ENCODE data around the gene ATP2C2. TPM values are rescaled to one million over a fixed set of nuclear protein-coding genes. Genes with fewer than 3 reads are reported as not detected.

ATP2C2 gene
- total and polyA plus RNA-seq, 2 experiments from 2014 or later, result 2.1 TPM

DNA sequence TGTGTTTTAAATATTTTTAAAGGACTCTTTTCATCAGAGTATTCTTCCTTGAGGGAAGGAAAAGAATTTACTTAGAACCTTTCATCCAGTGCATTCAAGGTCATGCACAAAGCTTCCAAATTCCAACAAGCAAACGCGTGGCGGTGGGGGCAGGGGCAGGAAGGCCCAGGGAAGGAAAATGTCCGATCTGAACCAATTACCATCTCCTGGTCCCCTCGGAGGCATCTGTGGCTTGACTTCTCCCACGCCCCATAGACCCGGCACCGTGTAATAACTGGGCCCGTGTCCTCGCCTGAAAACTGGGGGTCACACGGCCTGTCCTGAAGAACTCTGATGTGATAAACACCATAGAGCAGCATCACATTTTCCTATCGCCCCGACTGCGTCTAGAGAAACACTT is 117.8 kb downstream of the ATP2C2 start:
- H3K27ac ChIP-seq (ENCODE audit: low read depth), result no peak overlapping the region
- no peak overlapping the region for H3K4me3 Mint-ChIP-seq
- no peak overlapping the region for H3K4me3 ChIP-seq
- no peak overlapping the region for H2AFZ ChIP-seq
- H3K4me1 Mint-ChIP-seq, result no peaks in the 10 kb centered on the region
- H3K4me2 ChIP-seq, result no peak overlapping the region
- no peak overlapping the region for H3K27ac Mint-ChIP-seq
- H3K9me2 ChIP-seq (ENCODE audit: insufficient read depth), result no peaks in the 10 kb centered on the region
- H3F3A ChIP-seq (replicated peaks; ENCODE audit: low read depth), result no peaks in the 10 kb centered on the region
- no peaks in the 10 kb centered on the region; the same call in 1 of the 2 replicates for H4K20me1 ChIP-seq (replicated peaks; ENCODE audit: insufficient read depth)
- H3K27me3 Mint-ChIP-seq (ENCODE audit: insufficient read depth, low read depth, poor library complexity), result peaks cover 4% of the 10 kb centered on the region
- H3K4me1 ChIP-seq (ENCODE audit: insufficient read depth), result no peaks in the 10 kb centered on the region
- H3K9me3 Mint-ChIP-seq, result 0 out of 3 replicates have a peak, but pooled peaks cover 3% of the 10 kb centered on the region
- TF ChIP-seq STAT1 (IDR thresholded peaks at IDR 0.05; ENCODE audit: unreplicated experiment), result no peak
- no peak for TF ChIP-seq NANOG (IDR thresholded peaks at IDR 0.05; ENCODE audit: borderline replicate concordance)
- TF ChIP-seq EZH2phosphoT487 (IDR thresholded peaks at IDR 0.05; ENCODE audit: unreplicated experiment), result no peak
- TF ChIP-seq ZNF114 (CRISPR knock-in tag; IDR thresholded peaks at IDR 0.05), result no peak
- no peak for TF ChIP-seq POLR2AphosphoS5 (IDR thresholded peaks at IDR 0.05; ENCODE audit: low read depth)
- no peak for TF ChIP-seq ZNF462 (CRISPR knock-in tag; IDR thresholded peaks at IDR 0.05)
- TF ChIP-seq, protein P1, sequence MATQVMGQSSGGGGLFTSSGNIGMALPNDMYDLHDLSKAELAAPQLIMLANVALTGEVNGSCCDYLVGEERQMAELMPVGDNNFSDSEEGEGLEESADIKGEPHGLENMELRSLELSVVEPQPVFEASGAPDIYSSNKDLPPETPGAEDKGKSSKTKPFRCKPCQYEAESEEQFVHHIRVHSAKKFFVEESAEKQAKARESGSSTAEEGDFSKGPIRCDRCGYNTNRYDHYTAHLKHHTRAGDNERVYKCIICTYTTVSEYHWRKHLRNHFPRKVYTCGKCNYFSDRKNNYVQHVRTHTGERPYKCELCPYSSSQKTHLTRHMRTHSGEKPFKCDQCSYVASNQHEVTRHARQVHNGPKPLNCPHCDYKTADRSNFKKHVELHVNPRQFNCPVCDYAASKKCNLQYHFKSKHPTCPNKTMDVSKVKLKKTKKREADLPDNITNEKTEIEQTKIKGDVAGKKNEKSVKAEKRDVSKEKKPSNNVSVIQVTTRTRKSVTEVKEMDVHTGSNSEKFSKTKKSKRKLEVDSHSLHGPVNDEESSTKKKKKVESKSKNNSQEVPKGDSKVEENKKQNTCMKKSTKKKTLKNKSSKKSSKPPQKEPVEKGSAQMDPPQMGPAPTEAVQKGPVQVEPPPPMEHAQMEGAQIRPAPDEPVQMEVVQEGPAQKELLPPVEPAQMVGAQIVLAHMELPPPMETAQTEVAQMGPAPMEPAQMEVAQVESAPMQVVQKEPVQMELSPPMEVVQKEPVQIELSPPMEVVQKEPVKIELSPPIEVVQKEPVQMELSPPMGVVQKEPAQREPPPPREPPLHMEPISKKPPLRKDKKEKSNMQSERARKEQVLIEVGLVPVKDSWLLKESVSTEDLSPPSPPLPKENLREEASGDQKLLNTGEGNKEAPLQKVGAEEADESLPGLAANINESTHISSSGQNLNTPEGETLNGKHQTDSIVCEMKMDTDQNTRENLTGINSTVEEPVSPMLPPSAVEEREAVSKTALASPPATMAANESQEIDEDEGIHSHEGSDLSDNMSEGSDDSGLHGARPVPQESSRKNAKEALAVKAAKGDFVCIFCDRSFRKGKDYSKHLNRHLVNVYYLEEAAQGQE (IDR thresholded peaks at IDR 0.05; ENCODE audit: unreplicated experiment), result no peak
- TF ChIP-seq, protein P2, sequence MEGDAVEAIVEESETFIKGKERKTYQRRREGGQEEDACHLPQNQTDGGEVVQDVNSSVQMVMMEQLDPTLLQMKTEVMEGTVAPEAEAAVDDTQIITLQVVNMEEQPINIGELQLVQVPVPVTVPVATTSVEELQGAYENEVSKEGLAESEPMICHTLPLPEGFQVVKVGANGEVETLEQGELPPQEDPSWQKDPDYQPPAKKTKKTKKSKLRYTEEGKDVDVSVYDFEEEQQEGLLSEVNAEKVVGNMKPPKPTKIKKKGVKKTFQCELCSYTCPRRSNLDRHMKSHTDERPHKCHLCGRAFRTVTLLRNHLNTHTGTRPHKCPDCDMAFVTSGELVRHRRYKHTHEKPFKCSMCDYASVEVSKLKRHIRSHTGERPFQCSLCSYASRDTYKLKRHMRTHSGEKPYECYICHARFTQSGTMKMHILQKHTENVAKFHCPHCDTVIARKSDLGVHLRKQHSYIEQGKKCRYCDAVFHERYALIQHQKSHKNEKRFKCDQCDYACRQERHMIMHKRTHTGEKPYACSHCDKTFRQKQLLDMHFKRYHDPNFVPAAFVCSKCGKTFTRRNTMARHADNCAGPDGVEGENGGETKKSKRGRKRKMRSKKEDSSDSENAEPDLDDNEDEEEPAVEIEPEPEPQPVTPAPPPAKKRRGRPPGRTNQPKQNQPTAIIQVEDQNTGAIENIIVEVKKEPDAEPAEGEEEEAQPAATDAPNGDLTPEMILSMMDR (conservative IDR thresholded peaks at IDR 0.05; ENCODE audit: low read depth in 2 of 2), result no peak
- TF ChIP-seq EZH2 (IDR thresholded peaks at IDR 0.05; ENCODE audit: low read depth, unreplicated experiment), result no peak
- no peak for TF ChIP-seq JUNB (IDR thresholded peaks at IDR 0.05; ENCODE audit: unreplicated experiment)
- H3K79me2 ChIP-seq (replicated peaks; ENCODE audit: insufficient read depth), result no peaks in the 10 kb centered on the region
- no peak for ATAC-seq
- no peaks in the 10 kb centered on the region for H3K36me3 ChIP-seq (ENCODE audit: insufficient read depth)
- peaks cover 22% of the 10 kb centered on the region for H3K36me3 Mint-ChIP-seq (ENCODE audit: low read depth)
- no peak for DNase-seq (ENCODE audit: low spot score)
- H3K27me3 ChIP-seq (ENCODE audit: insufficient read depth), result no peaks in the 10 kb centered on the region
